ENCODE measurements around the gene SLC39A12.

DNA sequence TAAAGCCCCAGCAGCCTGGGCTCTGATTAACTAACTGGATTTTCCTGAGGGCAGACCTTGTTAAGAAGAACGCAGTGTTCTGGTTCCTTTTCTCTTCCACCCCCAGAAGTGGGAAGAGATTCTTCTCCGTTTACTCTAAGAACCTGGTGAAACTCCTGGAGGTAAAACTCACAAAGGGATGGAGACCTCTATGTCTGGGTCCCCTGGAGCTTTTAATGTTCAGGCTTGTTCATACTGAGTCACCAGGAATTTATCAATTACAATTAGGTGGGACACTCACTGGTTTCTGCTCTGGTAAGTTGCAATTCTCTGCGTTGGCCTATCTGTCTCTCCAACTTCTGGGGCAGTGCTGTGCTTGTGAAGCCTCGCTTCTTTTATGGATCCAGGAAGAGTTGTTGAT is 115.2 kb downstream of the SLC39A12 start:
- TF ChIP-seq POLR2AphosphoS5 (IDR thresholded peaks at IDR 0.05) (no peak), POLR2A (IDR thresholded peaks at IDR 0.05) (no peak)
- TF ChIP-seq, protein P1, sequence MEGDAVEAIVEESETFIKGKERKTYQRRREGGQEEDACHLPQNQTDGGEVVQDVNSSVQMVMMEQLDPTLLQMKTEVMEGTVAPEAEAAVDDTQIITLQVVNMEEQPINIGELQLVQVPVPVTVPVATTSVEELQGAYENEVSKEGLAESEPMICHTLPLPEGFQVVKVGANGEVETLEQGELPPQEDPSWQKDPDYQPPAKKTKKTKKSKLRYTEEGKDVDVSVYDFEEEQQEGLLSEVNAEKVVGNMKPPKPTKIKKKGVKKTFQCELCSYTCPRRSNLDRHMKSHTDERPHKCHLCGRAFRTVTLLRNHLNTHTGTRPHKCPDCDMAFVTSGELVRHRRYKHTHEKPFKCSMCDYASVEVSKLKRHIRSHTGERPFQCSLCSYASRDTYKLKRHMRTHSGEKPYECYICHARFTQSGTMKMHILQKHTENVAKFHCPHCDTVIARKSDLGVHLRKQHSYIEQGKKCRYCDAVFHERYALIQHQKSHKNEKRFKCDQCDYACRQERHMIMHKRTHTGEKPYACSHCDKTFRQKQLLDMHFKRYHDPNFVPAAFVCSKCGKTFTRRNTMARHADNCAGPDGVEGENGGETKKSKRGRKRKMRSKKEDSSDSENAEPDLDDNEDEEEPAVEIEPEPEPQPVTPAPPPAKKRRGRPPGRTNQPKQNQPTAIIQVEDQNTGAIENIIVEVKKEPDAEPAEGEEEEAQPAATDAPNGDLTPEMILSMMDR (IDR thresholded peaks at IDR 0.05) = no peak

Data from upper lobe of left lung (tissue), 4 donors.